ENCODE results near the gene STXBP5.
A peak's percentile ranks its signal among the peaks of the same experiment; 100 is the strongest.

Gene STXBP5

DNA sequence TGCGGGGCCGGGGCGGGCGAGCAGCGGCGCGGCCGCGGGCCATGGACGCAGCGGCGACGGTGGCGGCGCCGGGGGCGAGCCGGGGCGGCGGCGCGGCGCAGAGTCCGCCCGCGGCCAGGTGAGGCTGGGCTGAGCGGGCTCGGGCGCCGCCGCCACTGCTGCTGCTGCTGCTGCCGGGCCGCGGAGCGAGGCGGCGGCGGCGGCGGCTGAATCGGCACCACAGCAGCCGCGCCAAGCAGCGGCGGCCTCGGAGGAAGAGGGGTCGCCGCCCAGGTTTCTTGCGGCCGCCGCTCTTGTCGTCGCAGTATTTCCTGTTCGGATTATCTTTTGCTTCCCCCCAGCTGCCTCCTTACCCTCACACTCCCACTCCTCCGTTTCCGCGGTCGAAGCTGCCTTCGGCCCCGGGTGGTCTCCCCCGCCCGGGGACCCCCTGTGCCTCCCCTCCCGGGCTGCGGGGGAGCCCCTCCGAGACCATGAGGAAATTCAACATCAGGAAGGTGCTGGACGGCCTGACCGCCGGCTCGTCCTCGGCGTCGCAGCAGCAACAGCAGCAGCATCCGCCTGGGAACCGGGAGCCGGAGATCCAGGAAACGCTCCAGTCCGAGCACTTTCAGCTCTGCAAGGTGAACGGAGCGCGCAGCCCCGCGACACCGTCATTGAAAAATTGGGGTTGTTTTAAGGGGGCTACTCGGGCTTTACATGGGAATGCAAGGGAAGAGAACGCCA, at the start of gene STXBP5:
STXBP5 (plus strand) TSS at position 358 of the 726 bp plus-strand sequence; CDS start at position 474, 116 bp downstream.
- H3K9me3 ChIP-seq (ENCODE audit: control insufficient read depth in 1 of 2, low read length in 2 of 2), result no peaks in the 10 kb centered on the region

DNA sequence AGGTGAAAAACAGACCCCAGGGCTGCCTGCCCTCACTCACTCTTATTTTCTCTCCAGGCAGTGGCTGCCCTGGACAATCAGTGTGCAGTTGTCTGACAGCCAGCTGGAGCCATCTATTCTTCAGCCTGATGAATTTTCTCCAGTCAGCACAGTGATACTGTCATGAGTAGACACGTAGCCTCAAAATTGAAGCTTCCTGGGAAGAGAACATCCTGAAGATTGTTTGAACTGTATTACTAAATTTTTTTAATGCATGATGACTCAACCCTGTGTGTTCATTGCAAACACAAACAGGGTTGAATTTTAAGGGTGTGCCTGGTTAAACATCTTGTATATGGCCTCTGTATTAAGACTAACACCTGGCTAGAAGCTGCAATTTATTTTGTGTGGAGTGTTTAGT, 49.8 kb upstream of the STXBP5 start:
- H3K27me3 ChIP-seq (ENCODE audit: control insufficient read depth in 1 of 2, insufficient read depth in 2 of 2, low read length in 2 of 2), result no peaks in the 10 kb centered on the region
- H3K36me3 ChIP-seq (ENCODE audit: control insufficient read depth in 1 of 2, insufficient read depth in 2 of 2, low read length in 2 of 2), result no peaks in the 10 kb centered on the region
- H3K4me1 ChIP-seq (ENCODE audit: control insufficient read depth in 1 of 2, insufficient read depth in 2 of 2, low read length in 2 of 2), result peaks cover 0 to 16% of the 10 kb centered on the region in 2 donors
- H3K9me3 ChIP-seq (ENCODE audit: control insufficient read depth in 1 of 2, low read length in 2 of 2), result no peaks in the 10 kb centered on the region
- H3K4me3 ChIP-seq (ENCODE audit: low read depth in 1 of 2, low read length in 2 of 2), result no peak overlapping the region
- no peak overlapping the region for H3K27ac ChIP-seq (ENCODE audit: low read depth, low read length)
- H3K9ac ChIP-seq (ENCODE audit: low read depth in 1 of 2, low read length in 2 of 2), result peak overlapping the region in 1 of 2 donors; percentile 35

More for the DNA sequence above, at the start of gene STXBP5:
- Histone ChIP-seq H3K27me3 (ENCODE audit: control insufficient read depth in 1 of 2, insufficient read depth in 2 of 2, low read length in 2 of 2) (no peaks in the 10 kb centered on the region), H3K9ac (ENCODE audit: low read depth in 1 of 2, low read length in 2 of 2) (peak within 1 kb of the TSS; percentile 84 to 90), H3K4me1 (ENCODE audit: control insufficient read depth in 1 of 2, insufficient read depth in 2 of 2, low read length in 2 of 2) (peaks cover 10 to 12% of the 10 kb centered on the region in 2 donors), H3K27ac (ENCODE audit: low read depth, low read length) (peak within 1 kb of the TSS; percentile 96), H3K36me3 (ENCODE audit: control insufficient read depth in 1 of 2, insufficient read depth in 2 of 2, low read length in 2 of 2) (no peaks in the 10 kb centered on the region), H3K4me3 (ENCODE audit: low read depth in 1 of 2, low read length in 2 of 2) (peak within 1 kb of the TSS; percentile 85 to 92)

DNA sequence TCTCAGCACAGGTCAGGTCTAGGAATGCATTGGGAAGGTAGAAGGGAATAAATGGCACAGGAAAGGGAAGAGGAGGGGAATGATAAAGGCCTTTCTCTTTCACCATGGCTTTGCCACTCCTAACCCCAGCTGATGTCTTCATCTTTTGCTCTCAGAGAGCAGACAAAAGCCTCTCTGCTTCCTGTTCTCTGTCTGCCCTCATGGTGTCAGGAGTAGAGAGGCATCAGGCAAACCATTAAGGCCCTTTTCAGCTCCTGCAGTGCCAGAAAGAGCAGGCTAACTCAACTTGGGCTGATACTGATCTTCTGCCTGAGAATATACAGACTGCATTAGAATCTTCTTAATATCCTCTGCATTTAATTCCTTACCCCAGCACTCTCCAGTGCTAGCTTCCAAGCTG, 48.0 kb upstream of the STXBP5 start:
- Histone ChIP-seq H3K27ac (ENCODE audit: low read depth, low read length) (no peak overlapping the region), H3K4me3 (ENCODE audit: low read depth in 1 of 2, low read length in 2 of 2) (no peak overlapping the region), H3K4me1 (ENCODE audit: control insufficient read depth in 1 of 2, insufficient read depth in 2 of 2, low read length in 2 of 2) (peaks cover 0 to 16% of the 10 kb centered on the region in 2 donors), H3K36me3 (ENCODE audit: control insufficient read depth in 1 of 2, insufficient read depth in 2 of 2, low read length in 2 of 2) (no peaks in the 10 kb centered on the region), H3K27me3 (ENCODE audit: control insufficient read depth in 1 of 2, insufficient read depth in 2 of 2, low read length in 2 of 2) (no peaks in the 10 kb centered on the region), H3K9me3 (ENCODE audit: control insufficient read depth in 1 of 2, low read length in 2 of 2) (no peaks in the 10 kb centered on the region), H3K9ac (ENCODE audit: low read depth in 1 of 2, low read length in 2 of 2) (no peak overlapping the region)

DNA sequence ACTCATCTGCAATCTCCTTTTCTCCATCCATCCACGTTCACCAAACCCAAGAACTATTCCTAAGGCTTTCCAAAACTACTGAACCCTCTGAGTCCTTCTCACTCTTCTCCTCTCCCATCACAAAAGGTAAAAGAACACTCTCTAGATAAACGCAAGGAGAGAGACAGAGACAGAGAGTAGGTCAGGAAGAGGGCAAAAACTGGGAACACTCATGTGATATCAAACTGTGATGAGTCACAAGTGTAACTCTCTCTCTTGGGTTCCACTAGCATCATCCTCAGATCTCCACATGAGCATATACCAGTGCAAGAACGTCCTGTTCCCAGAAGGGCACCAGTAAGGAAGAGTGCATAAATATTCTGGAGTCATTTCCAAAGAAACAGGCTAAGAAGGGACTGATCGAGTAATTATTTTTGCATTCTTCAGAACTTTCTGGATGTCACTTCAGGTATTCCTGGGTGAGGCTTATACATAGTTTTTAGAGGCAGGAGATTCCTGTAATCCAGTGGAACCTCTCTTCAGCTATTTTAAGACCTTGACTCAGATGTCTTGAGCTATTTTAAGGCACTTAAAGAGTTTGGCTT, 47.3 kb upstream of the STXBP5 start:
- no peaks in the 10 kb centered on the region for H3K9me3 ChIP-seq (ENCODE audit: control insufficient read depth in 1 of 2, low read length in 2 of 2)
- H3K27ac ChIP-seq (ENCODE audit: low read depth, low read length), result no peak overlapping the region
- H3K4me1 ChIP-seq (ENCODE audit: control insufficient read depth in 1 of 2, insufficient read depth in 2 of 2, low read length in 2 of 2), result peaks cover 0 to 16% of the 10 kb centered on the region in 2 donors
- no peaks in the 10 kb centered on the region for H3K27me3 ChIP-seq (ENCODE audit: control insufficient read depth in 1 of 2, insufficient read depth in 2 of 2, low read length in 2 of 2)
- no peak overlapping the region for H3K4me3 ChIP-seq (ENCODE audit: low read depth in 1 of 2, low read length in 2 of 2)
- no peak overlapping the region for H3K9ac ChIP-seq (ENCODE audit: low read depth in 1 of 2, low read length in 2 of 2)
- H3K36me3 ChIP-seq (ENCODE audit: control insufficient read depth in 1 of 2, insufficient read depth in 2 of 2, low read length in 2 of 2), result no peaks in the 10 kb centered on the region

DNA sequence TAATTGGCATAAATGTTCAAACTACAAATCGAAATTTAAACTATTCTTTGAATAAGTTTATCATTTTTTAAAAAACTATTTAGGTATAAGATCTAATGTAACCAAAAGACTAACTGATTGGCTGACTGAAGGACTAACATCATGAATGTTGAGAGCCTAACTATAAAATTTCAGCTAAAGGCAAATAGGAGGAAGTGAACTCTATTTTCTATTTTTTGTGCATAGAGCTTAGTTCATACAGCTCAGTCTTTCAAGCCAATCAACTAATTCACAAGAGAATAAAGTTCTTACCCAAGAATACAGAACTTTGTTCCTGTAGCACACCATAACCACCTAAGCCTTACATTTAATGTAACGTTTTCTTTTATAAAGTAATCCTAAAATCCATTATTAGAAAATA, 46.3 kb upstream of the STXBP5 start:
- no peaks in the 10 kb centered on the region for H3K27me3 ChIP-seq (ENCODE audit: control insufficient read depth in 1 of 2, insufficient read depth in 2 of 2, low read length in 2 of 2)
- peaks cover 0 to 16% of the 10 kb centered on the region in 2 donors for H3K4me1 ChIP-seq (ENCODE audit: control insufficient read depth in 1 of 2, insufficient read depth in 2 of 2, low read length in 2 of 2)
- H3K4me3 ChIP-seq (ENCODE audit: low read depth in 1 of 2, low read length in 2 of 2), result no peak overlapping the region
- no peak overlapping the region for H3K27ac ChIP-seq (ENCODE audit: low read depth, low read length)
- no peaks in the 10 kb centered on the region for H3K9me3 ChIP-seq (ENCODE audit: control insufficient read depth in 1 of 2, low read length in 2 of 2)
- H3K36me3 ChIP-seq (ENCODE audit: control insufficient read depth in 1 of 2, insufficient read depth in 2 of 2, low read length in 2 of 2), result no peaks in the 10 kb centered on the region
- no peak overlapping the region for H3K9ac ChIP-seq (ENCODE audit: low read depth in 1 of 2, low read length in 2 of 2)

DNA sequence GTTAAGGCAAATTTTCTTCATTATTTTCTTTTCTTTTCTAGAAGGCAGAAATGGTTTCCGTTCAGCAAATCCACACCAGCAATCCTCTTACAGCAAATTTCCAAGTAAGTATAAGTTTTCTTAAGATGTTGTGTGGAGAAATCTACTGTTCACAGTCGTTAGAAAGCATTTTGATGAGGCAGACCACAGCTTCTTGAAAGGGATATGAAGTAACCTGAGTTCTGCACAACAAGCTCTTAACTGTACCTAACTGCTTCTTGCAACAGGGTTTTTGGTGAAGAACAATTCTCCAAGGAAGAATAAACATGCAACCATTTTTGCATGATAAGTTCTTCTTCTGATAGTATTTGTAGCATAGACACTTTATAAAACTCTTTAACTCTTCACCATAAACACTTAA, 45.3 kb upstream of the STXBP5 start:
- Histone ChIP-seq H3K9ac (ENCODE audit: low read depth in 1 of 2, low read length in 2 of 2) (no peak overlapping the region), H3K27ac (ENCODE audit: low read depth, low read length) (no peak overlapping the region), H3K36me3 (ENCODE audit: control insufficient read depth in 1 of 2, insufficient read depth in 2 of 2, low read length in 2 of 2) (no peaks in the 10 kb centered on the region), H3K9me3 (ENCODE audit: control insufficient read depth in 1 of 2, low read length in 2 of 2) (no peaks in the 10 kb centered on the region), H3K27me3 (ENCODE audit: control insufficient read depth in 1 of 2, insufficient read depth in 2 of 2, low read length in 2 of 2) (no peaks in the 10 kb centered on the region), H3K4me3 (ENCODE audit: low read depth in 1 of 2, low read length in 2 of 2) (no peak overlapping the region), H3K4me1 (ENCODE audit: control insufficient read depth in 1 of 2, insufficient read depth in 2 of 2, low read length in 2 of 2) (peaks cover 0 to 16% of the 10 kb centered on the region in 2 donors)

DNA sequence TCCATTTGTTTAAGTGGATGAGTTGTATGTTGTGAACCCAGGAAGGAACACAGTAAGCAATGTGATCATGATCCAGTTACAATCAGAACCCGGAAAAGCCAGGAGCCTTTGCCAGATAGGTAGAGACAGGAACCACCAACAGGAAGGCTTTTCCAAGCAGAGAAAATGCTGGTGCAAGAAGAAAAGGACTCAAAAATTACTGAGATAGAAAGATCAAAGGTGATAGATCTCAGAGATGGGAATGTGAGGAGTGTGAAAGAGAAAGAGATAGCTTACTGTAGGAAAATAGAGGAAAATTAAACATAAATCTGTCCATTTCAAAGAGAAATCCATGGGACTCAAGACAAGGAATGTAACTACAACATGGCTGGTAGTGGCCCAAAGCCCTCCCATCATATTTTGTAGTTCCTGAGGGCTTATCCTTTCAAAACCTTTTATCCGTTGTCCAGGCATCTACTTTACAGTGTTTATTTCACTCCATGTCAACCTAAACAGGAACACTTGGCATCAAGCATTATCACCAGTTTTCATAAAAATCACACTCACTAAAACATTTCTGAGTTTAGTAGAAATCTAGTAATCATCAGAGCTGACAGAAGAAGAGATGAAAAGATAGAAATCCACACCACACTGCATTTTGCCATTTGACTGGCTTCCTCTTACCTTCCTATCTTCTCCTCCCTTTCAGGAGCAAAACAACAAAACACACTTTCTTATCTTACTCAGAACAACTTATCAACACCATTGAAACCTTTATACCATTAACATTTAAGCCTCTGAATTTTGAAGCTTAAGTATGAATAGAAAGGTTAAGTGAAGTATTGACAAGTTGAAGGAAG, 44.5 kb upstream of the STXBP5 start:
- no peaks in the 10 kb centered on the region for H3K27me3 ChIP-seq (ENCODE audit: control insufficient read depth in 1 of 2, insufficient read depth in 2 of 2, low read length in 2 of 2)
- no peak overlapping the region for H3K9ac ChIP-seq (ENCODE audit: low read depth in 1 of 2, low read length in 2 of 2)
- H3K27ac ChIP-seq (ENCODE audit: low read depth, low read length), result no peak overlapping the region
- H3K4me1 ChIP-seq (ENCODE audit: control insufficient read depth in 1 of 2, insufficient read depth in 2 of 2, low read length in 2 of 2), result peaks cover 0 to 10% of the 10 kb centered on the region in 2 donors
- H3K36me3 ChIP-seq (ENCODE audit: control insufficient read depth in 1 of 2, insufficient read depth in 2 of 2, low read length in 2 of 2), result no peaks in the 10 kb centered on the region
- H3K9me3 ChIP-seq (ENCODE audit: control insufficient read depth in 1 of 2, low read length in 2 of 2), result no peaks in the 10 kb centered on the region
- no peak overlapping the region for H3K4me3 ChIP-seq (ENCODE audit: low read depth in 1 of 2, low read length in 2 of 2)

DNA sequence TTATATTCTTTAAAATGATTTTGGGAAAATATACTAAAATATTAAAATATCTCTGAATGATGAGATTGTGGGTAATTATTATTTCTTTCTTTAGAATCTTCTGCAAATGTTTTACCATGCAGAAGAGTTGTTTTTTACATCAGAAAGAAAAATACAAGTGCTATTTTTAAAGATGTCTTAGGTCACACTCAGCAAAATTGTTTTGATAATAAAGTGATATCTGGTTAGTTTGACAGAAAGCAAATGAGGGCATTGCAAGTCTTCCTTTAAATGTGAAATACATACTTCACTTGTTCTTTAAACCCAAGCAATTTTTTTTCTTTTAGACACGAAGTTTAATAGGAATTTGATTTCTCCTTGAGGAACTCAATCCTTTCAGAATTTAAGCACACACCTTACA, 43.6 kb upstream of the STXBP5 start:
- H3K9ac ChIP-seq (ENCODE audit: low read depth in 1 of 2, low read length in 2 of 2), result no peak overlapping the region
- no peaks in the 10 kb centered on the region for H3K36me3 ChIP-seq (ENCODE audit: control insufficient read depth in 1 of 2, insufficient read depth in 2 of 2, low read length in 2 of 2)
- H3K4me1 ChIP-seq (ENCODE audit: control insufficient read depth in 1 of 2, insufficient read depth in 2 of 2, low read length in 2 of 2), result peaks cover 0 to 6% of the 10 kb centered on the region in 2 donors
- no peak overlapping the region for H3K4me3 ChIP-seq (ENCODE audit: low read depth in 1 of 2, low read length in 2 of 2)
- H3K27ac ChIP-seq (ENCODE audit: low read depth, low read length), result no peak overlapping the region
- no peaks in the 10 kb centered on the region for H3K27me3 ChIP-seq (ENCODE audit: control insufficient read depth in 1 of 2, insufficient read depth in 2 of 2, low read length in 2 of 2)
- no peaks in the 10 kb centered on the region for H3K9me3 ChIP-seq (ENCODE audit: control insufficient read depth in 1 of 2, low read length in 2 of 2)

DNA sequence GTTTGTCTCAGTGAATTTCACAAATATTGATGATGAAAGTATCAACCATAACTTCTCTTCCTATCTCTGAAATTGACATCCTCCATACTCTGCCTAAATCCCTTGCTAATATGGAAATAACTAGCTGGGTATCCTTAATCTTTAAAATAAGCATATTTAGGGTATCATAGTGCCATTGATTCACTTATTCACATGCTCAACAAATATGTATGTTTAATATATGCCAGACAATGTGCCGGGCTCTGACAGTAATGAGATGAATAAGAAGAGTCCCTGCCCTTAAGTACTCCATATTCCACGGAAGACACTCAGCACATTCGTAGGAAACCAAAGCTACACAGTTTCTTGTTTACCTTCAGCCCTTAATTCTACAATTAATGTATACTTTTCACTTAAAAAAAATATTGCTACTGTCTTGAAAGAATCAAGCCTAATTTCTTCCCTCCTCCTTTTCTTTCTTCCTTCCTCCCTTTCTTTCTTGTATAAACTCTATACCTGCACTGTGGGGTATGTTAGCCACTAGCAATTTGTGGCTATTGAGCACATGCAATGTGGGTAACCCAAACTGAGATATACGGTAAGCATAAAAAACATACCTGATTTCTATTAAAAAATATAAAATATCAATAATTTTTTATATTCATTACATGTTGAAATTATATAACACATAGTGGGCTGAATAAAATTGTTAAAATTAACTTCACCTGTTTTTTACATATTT, 42.8 kb upstream of the STXBP5 start:
- peaks cover 0 to 6% of the 10 kb centered on the region in 2 donors for H3K4me1 ChIP-seq (ENCODE audit: control insufficient read depth in 1 of 2, insufficient read depth in 2 of 2, low read length in 2 of 2)
- H3K27me3 ChIP-seq (ENCODE audit: control insufficient read depth in 1 of 2, insufficient read depth in 2 of 2, low read length in 2 of 2), result no peaks in the 10 kb centered on the region

More for the DNA sequence above, 42.8 kb upstream of the STXBP5 start:
- H3K9ac ChIP-seq (ENCODE audit: low read depth in 1 of 2, low read length in 2 of 2), result no peak overlapping the region
- no peak overlapping the region for H3K4me3 ChIP-seq (ENCODE audit: low read depth in 1 of 2, low read length in 2 of 2)
- no peak overlapping the region for H3K27ac ChIP-seq (ENCODE audit: low read depth, low read length)
- H3K36me3 ChIP-seq (ENCODE audit: control insufficient read depth in 1 of 2, insufficient read depth in 2 of 2, low read length in 2 of 2), result no peaks in the 10 kb centered on the region
- H3K9me3 ChIP-seq (ENCODE audit: control insufficient read depth in 1 of 2, low read length in 2 of 2), result no peaks in the 10 kb centered on the region

Measured in duodenal mucosa (tissue), 2 donors.